Activated effector memory CD4-positive, alpha-beta T cell treated with Interleukin-2 at 50 U/mL for 16 hours (primary cell): ENCODE data around the gene FGD5.

Experiments
- DNase-seq: peaks from one replicate; pipeline ENCODE4 v3.0.0-alpha.2; 2020

The FGD5 gene

GRCh38 chr3:14831916-14832450 is 13.2 kb downstream of the FGD5 start:
- no peak for DNase-seq

- DNase-seq: no peak
These were observed 14.4 kb downstream of the FGD5 start for GRCh38 chr3:14832975-14833722.

- DNase-seq: no peak
These were observed 15.4 kb downstream of the FGD5 start for GRCh38 chr3:14834121-14834520.

GRCh38 chr3:14834807-14835466 is 16.2 kb downstream of the FGD5 start:
- DNase-seq: no peak

- no peak for DNase-seq
These were observed 17.3 kb downstream of the FGD5 start for GRCh38 chr3:14836049-14836468.

- no peak for DNase-seq
These were observed 18.6 kb downstream of the FGD5 start for GRCh38 chr3:14837186-14837877.

- no peak for DNase-seq
These were observed 19.1 kb downstream of the FGD5 start for GRCh38 chr3:14837878-14838258.

- DNase-seq: no peak
These were observed 20.5 kb downstream of the FGD5 start for GRCh38 chr3:14839236-14839635.

- DNase-seq: no peak
These were observed 23.1 kb downstream of the FGD5 start for GRCh38 chr3:14841836-14842235.

GRCh38 chr3:14842277-14842676 is 23.5 kb downstream of the FGD5 start:
- no peak for DNase-seq

GRCh38 chr3:14843321-14843720 is 24.6 kb downstream of the FGD5 start:
- DNase-seq: no peak

GRCh38 chr3:14844386-14845170 is 25.8 kb downstream of the FGD5 start:
- no peak for DNase-seq

GRCh38 chr3:14845180-14845579 is 26.4 kb downstream of the FGD5 start:
- no peak for DNase-seq

- no peak for DNase-seq
These were observed 27.1 kb downstream of the FGD5 start for GRCh38 chr3:14845826-14846225.

- no peak for DNase-seq
These were observed 27.6 kb downstream of the FGD5 start for GRCh38 chr3:14846226-14846880.

- DNase-seq: no peak
These were observed 29.1 kb downstream of the FGD5 start for GRCh38 chr3:14847613-14848541.

GRCh38 chr3:14848906-14849305 is 30.1 kb downstream of the FGD5 start:
- DNase-seq: no peak

- DNase-seq: no peak
These were observed 31.0 kb downstream of the FGD5 start for GRCh38 chr3:14849638-14850230.

GRCh38 chr3:14852058-14852594 is 33.4 kb downstream of the FGD5 start:
- DNase-seq: no peak

- DNase-seq: no peak
These were observed 34.0 kb downstream of the FGD5 start for GRCh38 chr3:14852717-14853116.
